Mucosa of descending colon (tissue), 3 donors: ENCODE results near the gene OR2W3. TPM values are rescaled to one million over a fixed set of nuclear protein-coding genes. Genes with fewer than 3 reads are reported as not detected.
A peak's percentile ranks its signal among the peaks of the same experiment; 100 is the strongest.

Source experiments
- ATAC-seq: fragments of 200-7000 bp; cut with Tn5 transposase; one replicate; pipeline ENCODE4 v1.9.1; 2020; ENCODE audit warnings: mild to moderate bottlenecking, moderate library complexity
- DNase-seq, 3 donors: peaks; one replicate each; pipeline ENCODE4 v3.0.0-alpha.2; 2020
- H3K36me3 ChIP-seq: fragments of 200-600 bp; one replicate; pipeline ENCODE4 v1.8.0; 2021; ENCODE audit warnings: low read depth, mild to moderate bottlenecking
- H3K4me1 ChIP-seq: fragments of 200-600 bp; one replicate; pipeline ENCODE4 v1.8.0; 2021; ENCODE audit warnings: low read depth, mild to moderate bottlenecking
- H3K4me3 ChIP-seq: fragments of 200-600 bp; one replicate; pipeline ENCODE4 v1.8.0; 2021; ENCODE audit warnings: mild to moderate bottlenecking
- H3K9me3 ChIP-seq: fragments of 200-600 bp; one replicate; pipeline ENCODE4 v1.8.0; 2021; ENCODE audit warnings: mild to moderate bottlenecking
- CTCF ChIP-seq: fragments of 200-600 bp; IDR thresholded peaks from one replicate; pipeline ENCODE4 v1.8.0; 2022; ENCODE audit warnings: antibody characterized with exemption, mild to moderate bottlenecking
- intact Hi-C, 2 donors: fragments of 100-400 bp; cut with DNase I in 1 of 2; cut with micrococcal nuclease in 1 of 2; formaldehyde crosslinking; loops; one replicate each; pipeline versions ENCODE4 v1.11.0 to v1.11.1; 2022; cut with DNase I, micrococcal nuclease
- total RNA-seq, 3 donors: library from RNA; stranded (reverse); fragmentation: NEBNext Ultra II Directional in 2 of 3; extraction: Animal tissue kit (Norgen Biotek cat#: 25700) in 2 of 3; gene quantifications; one replicate each; pipeline versions ENCODE4 v1.2.1 to v1.2.4, GENCODE V29; 2021 to 2023
- donor health status: DM: no; HTN: no; CAD: no; lungs with moderate emphysema.
- donor health status: DM: no; HTN: no; CAD: no.
- donor health status: DM: no; HTN: yes; CAD: no.

The OR2W3 gene
- total RNA-seq, 3 donors from 2014 or later = 0.52 to 1.2 (median 0.53) TPM

DNA sequence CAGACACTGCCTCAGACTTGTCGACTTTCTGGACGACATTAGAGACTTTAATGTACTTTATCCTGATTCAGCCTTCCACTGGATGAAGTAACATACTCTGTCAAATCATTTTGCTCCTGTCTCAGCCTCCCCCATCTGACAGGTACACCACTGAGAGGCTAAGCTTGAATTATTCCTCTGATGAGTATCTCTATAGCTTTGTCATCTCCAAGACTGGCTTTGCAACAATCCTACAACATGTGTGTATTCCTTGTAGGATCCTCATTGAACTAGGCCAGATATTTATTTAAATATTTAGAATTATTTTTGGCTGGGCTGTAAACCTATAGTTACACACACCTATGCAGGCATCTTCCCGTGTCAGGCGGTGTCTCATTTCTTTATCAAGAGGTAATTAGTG lies 39.5 kb upstream of the OR2W3 start:
- ATAC-seq = no peak
- Histone ChIP-seq H3K36me3 (no peaks in the 10 kb centered on the region), H3K4me1 (no peaks in the 10 kb centered on the region), H3K9me3 (peaks cover 7% of the 10 kb centered on the region), H3K4me3 (no peak overlapping the region)
- no peak for DNase-seq
- intact Hi-C loops = no loop called here
- no peak for TF ChIP-seq CTCF

DNA sequence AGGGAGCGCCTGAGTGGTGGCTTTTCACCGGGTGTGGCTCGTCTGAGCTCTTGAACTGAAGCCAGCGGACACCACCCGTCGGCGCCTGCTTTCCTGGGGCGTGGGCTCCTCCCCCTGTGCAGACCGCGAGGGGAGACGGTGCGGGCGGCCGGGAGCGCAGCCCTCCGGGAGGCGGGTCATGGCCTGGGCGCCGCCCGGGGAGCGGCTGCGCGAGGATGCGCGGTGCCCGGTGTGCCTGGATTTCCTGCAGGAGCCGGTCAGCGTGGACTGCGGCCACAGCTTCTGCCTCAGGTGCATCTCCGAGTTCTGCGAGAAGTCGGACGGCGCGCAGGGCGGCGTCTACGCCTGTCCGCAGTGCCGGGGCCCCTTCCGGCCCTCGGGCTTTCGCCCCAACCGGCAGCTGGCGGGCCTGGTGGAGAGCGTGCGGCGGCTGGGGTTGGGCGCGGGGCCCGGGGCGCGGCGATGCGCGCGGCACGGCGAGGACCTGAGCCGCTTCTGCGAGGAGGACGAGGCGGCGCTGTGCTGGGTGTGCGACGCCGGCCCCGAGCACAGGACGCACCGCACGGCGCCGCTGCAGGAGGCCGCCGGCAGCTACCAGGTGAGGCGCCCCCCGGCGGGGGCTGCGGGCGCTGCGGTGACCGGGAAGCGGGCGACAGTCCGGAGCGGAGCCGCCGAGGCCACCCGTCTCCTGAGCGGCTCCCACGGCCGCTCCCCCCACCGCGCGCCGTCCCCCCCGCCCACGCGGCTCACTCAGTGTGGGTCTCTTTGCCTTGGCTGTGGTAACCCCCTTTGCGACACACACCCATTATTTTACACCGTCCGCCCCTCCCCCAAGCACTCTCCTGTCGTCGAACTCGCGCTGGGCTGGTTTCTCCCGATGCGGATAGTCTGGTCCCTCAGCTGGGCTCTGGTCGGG lies 38.1 kb upstream of the OR2W3 start, which contains the start of gene TRIM58:
Gene TRIM58 (plus strand): TSS at position 119 of the 916 bp plus-strand sequence. CDS start 60 bp downstream, at position 179.
- peak; percentile 8 for TF ChIP-seq CTCF
- intact Hi-C loops = no loop called here

DNA sequence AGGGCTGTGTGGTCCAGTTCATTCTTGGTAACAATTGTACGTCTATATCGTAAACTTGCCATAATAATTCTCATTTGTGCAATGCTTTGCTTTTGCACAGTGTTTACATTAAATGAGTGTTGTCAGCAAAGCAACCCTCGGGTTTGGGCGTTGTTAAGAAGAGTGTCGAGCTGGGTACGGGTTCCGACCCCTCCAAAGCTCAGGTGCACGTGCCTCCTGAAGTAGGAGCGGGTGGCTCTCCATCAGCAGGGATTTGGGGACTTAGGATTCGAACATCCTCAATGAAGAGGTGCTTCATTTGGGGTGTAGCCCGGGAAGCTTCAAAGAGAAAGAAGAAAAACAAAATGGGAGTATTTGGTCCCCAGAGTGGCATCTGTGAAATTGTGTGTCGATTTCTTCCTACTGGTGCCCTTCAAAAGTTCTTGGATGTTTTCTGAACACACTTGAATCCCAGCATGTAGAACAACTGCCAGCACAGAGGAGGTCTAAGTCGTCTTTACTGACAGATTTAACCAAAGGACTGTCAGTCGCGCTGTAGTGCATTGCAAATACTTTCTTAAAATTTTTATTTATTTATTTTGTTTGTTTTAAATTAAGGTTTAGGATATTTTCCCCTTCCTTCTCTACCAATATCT lies 37.3 kb upstream of the OR2W3 start:
- Histone ChIP-seq H3K4me3 (no peak overlapping the region), H3K4me1 (no peaks in the 10 kb centered on the region), H3K9me3 (peaks cover 4% of the 10 kb centered on the region), H3K36me3 (no peaks in the 10 kb centered on the region)
- intact Hi-C loops = no loop called here
- ATAC-seq (no peak), DNase-seq (no peak)
- TF ChIP-seq CTCF = no peak

More for the DNA sequence above, 38.1 kb upstream of the OR2W3 start, which contains the start of gene TRIM58:
- peaks cover 4% of the 10 kb centered on the region for H3K9me3 ChIP-seq
- DNase-seq (peak; percentile 47 to 69 (median 65)), ATAC-seq (peak; percentile 89)
- no peaks in the 10 kb centered on the region for H3K4me1 ChIP-seq
- H3K4me3 ChIP-seq = no peak within 1 kb of the TSS
- H3K36me3 ChIP-seq = no peaks in the 10 kb centered on the region

DNA sequence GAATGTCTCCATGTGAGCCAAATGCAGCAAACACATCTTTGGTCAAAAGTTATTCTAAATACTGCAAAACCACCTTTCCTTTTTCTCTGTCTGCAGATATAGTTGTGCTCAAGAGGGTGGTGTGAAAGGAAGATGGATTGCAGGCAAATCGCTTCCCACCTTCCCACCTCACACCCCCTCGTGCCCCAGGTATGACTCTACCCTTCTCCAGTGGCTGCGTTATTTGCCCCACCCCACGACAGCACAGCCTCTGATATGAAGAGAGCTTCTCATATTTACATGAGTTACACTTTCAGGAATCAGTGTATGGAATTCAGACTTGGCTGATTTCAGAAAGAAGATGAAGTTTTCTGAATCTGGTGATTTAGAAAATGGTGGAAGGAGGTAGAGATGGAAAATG lies 32.6 kb upstream of the OR2W3 start:
- ATAC-seq (no peak), DNase-seq (no peak)
- no peak for TF ChIP-seq CTCF
- H3K9me3 ChIP-seq = no peaks in the 10 kb centered on the region
- no peaks in the 10 kb centered on the region for H3K36me3 ChIP-seq
- H3K4me1 ChIP-seq = no peaks in the 10 kb centered on the region
- no peak overlapping the region for H3K4me3 ChIP-seq
- intact Hi-C loops = no loop called here

- TF ChIP-seq CTCF = no peak
- DNase-seq (no peak), ATAC-seq (no peak)
- intact Hi-C loops = no loop called here
- Histone ChIP-seq H3K36me3 (no peaks in the 10 kb centered on the region), H3K9me3 (peaks cover 3% of the 10 kb centered on the region), H3K4me3 (no peak overlapping the region), H3K4me1 (no peaks in the 10 kb centered on the region)
These were observed 30.7 kb upstream of the OR2W3 start for GRCh38 chr1:247864644-247865043.
